CD1c-positive myeloid dendritic cell (primary cell): ENCODE results near the gene EPAS1.
A peak's percentile ranks its signal among the peaks of the same experiment; 100 is the strongest.

Source experiments
- DNase-seq: peaks from one replicate; pipeline ENCODE4 v3.0.0-alpha.2; 2016; ENCODE audit errors: extremely low spot score

Gene EPAS1

GRCh38 chr2:46273225-46273863 lies 23.9 kb upstream of the EPAS1 start:
- no peak for DNase-seq

GRCh38 chr2:46273919-46274318 lies 23.3 kb upstream of the EPAS1 start:
- no peak for DNase-seq

- DNase-seq: no peak
These were observed 22.6 kb upstream of the EPAS1 start for GRCh38 chr2:46274586-46274985.

GRCh38 chr2:46275995-46276394 lies 21.2 kb upstream of the EPAS1 start:
- DNase-seq: peak; percentile 4

GRCh38 chr2:46276642-46277041 lies 20.6 kb upstream of the EPAS1 start:
- DNase-seq: no peak

GRCh38 chr2:46277431-46278190 lies 19.6 kb upstream of the EPAS1 start:
- no peak for DNase-seq

- no peak for DNase-seq
These were observed 18.3 kb upstream of the EPAS1 start for GRCh38 chr2:46278952-46279351.

- no peak for DNase-seq
These were observed 15.3 kb upstream of the EPAS1 start for GRCh38 chr2:46281939-46282338.

GRCh38 chr2:46283693-46284092 lies 13.5 kb upstream of the EPAS1 start:
- no peak for DNase-seq

- no peak for DNase-seq
These were observed 12.9 kb upstream of the EPAS1 start for GRCh38 chr2:46284260-46284659.

- no peak for DNase-seq
These were observed 12.4 kb upstream of the EPAS1 start for GRCh38 chr2:46284796-46285195.

GRCh38 chr2:46286715-46287114 lies 10.5 kb upstream of the EPAS1 start:
- no peak for DNase-seq

- DNase-seq: no peak
These were observed 7.1 kb upstream of the EPAS1 start for GRCh38 chr2:46290078-46290477.

GRCh38 chr2:46293466-46293865 lies 3.7 kb upstream of the EPAS1 start:
- DNase-seq: no peak

- DNase-seq: no peak
These were observed 2.9 kb upstream of the EPAS1 start for GRCh38 chr2:46294176-46294836.

GRCh38 chr2:46296216-46296839 lies 879 bp upstream of the EPAS1 start:
- peak; percentile 87 for DNase-seq

- DNase-seq: peak; percentile 90
These were observed 502 bp downstream of the EPAS1 start for GRCh38 chr2:46297546-46298271.

- DNase-seq: no peak
These were observed 990 bp downstream of the EPAS1 start for GRCh38 chr2:46298272-46298521.

- peak; percentile 73 for DNase-seq
These were observed 1.5 kb downstream of the EPAS1 start for GRCh38 chr2:46298522-46299353.

GRCh38 chr2:46299365-46300263 lies 2.4 kb downstream of the EPAS1 start:
- DNase-seq: peak; percentile 76
